NCI-H146 treated with DMSO at 0.1 percent for 48 hours (cell line): Measurements from ENCODE around the gene PFKP.

Experiments
- DNase-seq: peaks from one replicate; lab custom pipeline; 2025; ENCODE audit not compliant: unreplicated experiment; lab: John Stamatoyannopoulos, UW

Gene PFKP

DNA sequence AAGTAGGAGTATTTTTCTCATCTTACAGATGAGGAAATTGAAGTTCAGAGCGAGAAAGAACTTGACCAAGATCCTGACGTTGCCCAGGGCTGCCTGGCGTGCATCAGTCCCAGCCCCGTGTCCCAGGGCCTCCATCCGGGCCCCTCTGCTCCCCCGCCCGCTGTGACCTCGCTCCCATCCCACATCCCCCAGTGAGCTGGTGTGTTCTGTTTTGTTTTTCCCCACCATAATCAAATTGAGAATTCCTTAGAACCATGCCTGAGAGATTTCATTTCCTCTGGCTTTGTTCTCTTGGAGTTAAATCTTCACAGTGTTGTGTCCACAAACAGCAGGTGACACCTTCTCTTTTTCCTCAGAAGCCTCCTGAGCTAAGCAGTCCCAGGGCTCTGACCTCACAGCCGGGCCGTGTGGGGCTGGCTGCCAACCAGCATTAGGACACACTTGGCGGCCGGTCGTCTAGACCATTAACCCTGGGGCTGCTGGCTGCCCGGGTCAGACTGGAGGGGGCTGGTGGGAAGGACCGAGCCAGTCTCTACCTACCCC lies 44.3 kb downstream of the PFKP start:
- no peak for DNase-seq

- no peak for DNase-seq
These were observed 46.0 kb downstream of the PFKP start for GRCh38 chr10:3113343-3113720.

GRCh38 chr10:3115685-3116084 lies 48.3 kb downstream of the PFKP start:
- DNase-seq = no peak

GRCh38 chr10:3116508-3117100 lies 49.3 kb downstream of the PFKP start:
- no peak for DNase-seq

GRCh38 chr10:3117486-3117885 lies 50.1 kb downstream of the PFKP start:
- DNase-seq = no peak

GRCh38 chr10:3118641-3119091 lies 51.3 kb downstream of the PFKP start:
- no peak for DNase-seq

GRCh38 chr10:3119796-3120459 lies 52.6 kb downstream of the PFKP start:
- no peak for DNase-seq

DNA sequence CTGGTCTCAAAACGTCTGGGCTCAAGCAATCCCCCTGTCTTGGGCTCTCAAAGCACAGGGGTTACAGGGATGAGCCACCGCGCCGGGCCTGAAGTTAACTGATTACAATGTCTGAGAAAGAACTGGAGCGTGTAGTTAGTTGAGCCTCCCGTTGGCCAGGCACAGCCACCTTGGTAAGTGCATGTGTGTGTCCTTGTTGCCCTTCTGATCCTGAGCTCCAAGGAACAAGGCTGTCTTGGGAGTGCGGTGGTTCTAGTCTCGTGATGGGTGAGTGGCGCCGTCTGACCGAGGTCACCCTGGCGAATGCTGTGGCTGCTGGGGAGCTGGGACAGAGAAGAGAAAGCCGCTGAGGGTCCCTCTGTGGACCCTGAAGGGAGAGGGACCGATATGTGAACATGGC lies 54.7 kb downstream of the PFKP start:
- DNase-seq = no peak

DNA sequence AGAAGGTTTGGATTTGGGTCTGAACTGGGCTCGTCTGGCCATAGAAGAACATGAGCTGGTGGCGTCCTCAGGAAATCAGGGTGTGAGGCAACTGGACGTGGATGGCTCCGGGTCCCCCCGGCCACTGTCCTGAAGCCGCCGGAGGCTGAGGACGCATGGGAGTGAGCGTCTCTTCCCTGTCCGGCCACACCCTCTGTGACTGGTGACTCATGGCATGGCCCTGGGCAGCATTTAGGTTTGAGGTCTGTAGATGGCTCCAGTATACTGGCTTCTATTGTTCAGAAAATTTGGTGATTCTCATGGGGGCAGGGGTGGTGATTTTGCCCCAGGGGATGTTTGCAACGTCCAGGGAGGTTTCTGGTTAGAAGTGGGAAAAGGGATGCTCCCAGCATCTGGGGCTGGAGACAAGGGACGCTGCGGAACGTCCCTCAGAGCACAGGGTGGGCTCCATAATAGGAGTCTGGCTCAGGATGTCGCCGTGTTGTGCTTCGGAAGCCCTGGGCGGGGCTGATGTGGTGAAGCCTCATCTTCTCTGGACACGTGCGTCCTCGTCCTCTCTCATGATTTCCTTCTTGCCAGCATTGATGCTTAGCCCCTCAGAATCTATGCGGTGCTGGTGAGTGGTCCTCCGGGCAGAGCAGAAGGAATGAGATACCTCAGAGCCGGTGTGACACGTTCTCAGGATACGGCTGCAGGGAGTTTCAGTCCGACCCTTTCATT lies 55.3 kb downstream of the PFKP start:
- DNase-seq = no peak

GRCh38 chr10:3123571-3124411 lies 56.4 kb downstream of the PFKP start:
- DNase-seq = no peak

DNA sequence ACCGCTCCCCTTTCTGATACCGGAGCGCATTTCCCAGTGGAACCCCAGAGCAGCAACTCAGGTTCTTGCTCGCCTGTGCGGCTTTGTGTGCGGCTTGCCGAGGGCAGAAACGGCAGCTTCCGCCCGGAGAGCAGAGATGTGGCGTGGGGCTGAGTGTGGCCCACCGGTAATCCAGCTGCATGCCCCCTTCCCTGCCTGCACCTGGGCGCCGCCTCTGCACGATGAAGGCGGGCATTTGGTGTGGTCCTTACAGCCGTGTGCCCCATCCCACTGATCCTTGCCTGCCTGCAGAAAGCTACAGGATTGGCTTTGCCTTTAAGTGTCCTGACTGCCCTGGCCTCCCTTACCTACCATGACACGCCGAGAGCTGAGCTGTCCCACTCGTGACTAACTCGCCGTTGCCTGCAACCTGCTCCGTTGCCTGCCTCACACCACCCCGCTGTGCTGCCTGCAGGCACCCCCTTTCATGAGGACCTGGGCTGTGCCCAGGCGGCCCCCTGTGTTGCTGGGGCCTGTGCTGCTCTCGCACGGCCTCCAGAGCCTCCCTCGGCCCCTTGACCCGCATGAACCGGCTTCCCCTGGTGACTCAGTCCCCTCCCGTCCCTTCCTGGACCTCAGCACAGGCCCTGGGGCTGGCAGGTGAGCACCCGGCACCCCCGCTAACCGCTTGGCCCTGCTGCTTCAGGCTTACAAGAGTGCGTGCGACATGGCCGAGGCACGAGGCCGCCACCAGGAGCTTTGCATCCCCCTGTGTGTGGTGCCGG lies 57.2 kb downstream of the PFKP start:
- DNase-seq = no peak

DNA sequence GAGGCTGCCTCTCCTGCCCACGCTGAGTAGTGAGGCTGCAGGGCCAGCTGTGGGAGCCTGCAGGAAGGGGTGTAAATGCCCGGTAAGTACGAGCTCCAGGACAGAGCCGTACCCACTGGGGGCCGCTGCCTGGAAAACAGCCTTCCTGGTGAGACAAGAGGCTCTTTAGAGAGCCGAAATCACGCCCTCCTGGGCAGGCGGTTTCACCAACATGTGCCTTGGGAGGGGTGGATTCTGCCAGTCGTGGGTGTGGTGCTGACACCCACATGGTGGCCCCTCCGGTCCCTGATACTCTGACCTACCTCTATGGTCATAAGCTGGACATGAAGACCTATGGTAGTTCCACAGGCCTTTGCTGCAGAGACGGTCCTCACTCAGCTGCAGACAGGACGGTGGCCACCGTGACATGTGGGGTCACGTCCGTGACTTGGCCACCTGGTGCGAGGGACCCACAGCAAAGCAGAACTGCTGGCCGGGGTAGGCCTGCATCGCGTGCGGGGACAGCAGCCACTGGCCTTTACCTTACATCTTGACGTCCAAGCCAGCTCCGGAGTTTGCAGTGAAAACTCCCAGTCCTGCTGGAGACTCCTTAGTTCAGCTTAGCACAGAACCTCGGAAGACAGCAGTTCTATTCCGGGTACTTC lies 58.3 kb downstream of the PFKP start:
- DNase-seq = no peak

- no peak for DNase-seq
These were observed 58.9 kb downstream of the PFKP start for GRCh38 chr10:3126249-3126648.

GRCh38 chr10:3126741-3127346 lies 59.5 kb downstream of the PFKP start:
- peak; percentile 93 for DNase-seq

- no peak for DNase-seq
These were observed 60.6 kb downstream of the PFKP start for GRCh38 chr10:3127921-3128320.

GRCh38 chr10:3128379-3129130 lies 61.2 kb downstream of the PFKP start:
- DNase-seq = no peak

- DNase-seq = no peak
These were observed 62.4 kb downstream of the PFKP start for GRCh38 chr10:3129581-3130340.

GRCh38 chr10:3131098-3131497 lies 63.8 kb downstream of the PFKP start:
- peak; percentile 45 for DNase-seq
